ENCODE data around the gene TRPM3. TPM values are rescaled to one million over a fixed set of nuclear protein-coding genes. Genes with fewer than 3 reads are reported as not detected.

The TRPM3 gene
- polyA plus RNA-seq, 3 donors from 2014 or later = not detected

DNA sequence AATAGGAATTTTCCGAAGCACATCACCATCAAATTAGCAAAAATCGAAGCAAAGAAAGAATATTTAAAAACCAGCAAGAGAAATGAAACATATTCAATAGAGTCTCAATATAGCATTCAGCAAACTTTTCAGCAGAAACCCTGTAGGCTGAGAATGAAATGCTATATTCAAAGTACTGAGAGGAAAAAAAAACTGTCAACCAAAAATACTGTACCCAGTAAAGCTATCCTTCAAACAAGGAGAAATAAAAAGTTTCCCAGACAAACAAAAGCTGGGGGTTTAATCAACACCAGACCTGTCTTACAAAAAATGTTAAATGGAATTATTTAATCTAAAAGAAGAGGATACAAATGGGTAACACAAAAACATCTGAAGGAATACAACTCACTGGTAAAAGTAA is 116.0 kb downstream of the TRPM3 start:
- H3K4me1 Mint-ChIP-seq = no peaks in the 10 kb centered on the region
- no peaks in the 10 kb centered on the region for H3K27me3 Mint-ChIP-seq (ENCODE audit: low read depth in 3 of 3)
- DNase-seq = no peak
- no peaks in the 10 kb centered on the region for H3K36me3 Mint-ChIP-seq
- H3K4me3 Mint-ChIP-seq = no peak overlapping the region
- H3K27ac Mint-ChIP-seq = no peak overlapping the region
- peaks cover 2 to 33% (median 14%) of the 10 kb centered on the region in 6 donors for H3K9me3 Mint-ChIP-seq

DNA sequence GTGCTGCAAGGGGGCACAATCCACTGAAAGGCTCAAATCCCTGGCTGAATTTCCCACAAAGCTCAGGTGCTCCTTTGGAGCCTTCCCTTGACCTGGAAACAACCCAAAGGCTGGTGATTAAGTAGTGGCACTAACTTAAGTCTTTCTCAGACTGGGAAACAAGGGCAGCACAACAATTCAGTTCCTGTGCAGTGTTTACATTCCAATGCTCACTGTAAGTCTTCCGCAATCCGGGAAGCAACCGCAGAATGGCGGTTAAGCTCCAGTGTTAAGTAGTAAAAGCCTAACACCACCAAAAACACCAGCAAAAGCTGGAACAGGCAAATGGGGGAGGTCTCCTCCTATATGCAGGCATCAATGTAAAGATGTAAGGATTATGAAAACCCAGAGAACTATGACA is 117.2 kb downstream of the TRPM3 start:
- H3K27ac Mint-ChIP-seq = no peak overlapping the region
- H3K4me3 Mint-ChIP-seq = no peak overlapping the region
- H3K36me3 Mint-ChIP-seq = no peaks in the 10 kb centered on the region
- DNase-seq = no peak
- peaks cover 2 to 34% (median 14%) of the 10 kb centered on the region in 6 donors for H3K9me3 Mint-ChIP-seq
- H3K27me3 Mint-ChIP-seq (ENCODE audit: low read depth in 3 of 3) = no peaks in the 10 kb centered on the region
- H3K4me1 Mint-ChIP-seq = no peaks in the 10 kb centered on the region

DNA sequence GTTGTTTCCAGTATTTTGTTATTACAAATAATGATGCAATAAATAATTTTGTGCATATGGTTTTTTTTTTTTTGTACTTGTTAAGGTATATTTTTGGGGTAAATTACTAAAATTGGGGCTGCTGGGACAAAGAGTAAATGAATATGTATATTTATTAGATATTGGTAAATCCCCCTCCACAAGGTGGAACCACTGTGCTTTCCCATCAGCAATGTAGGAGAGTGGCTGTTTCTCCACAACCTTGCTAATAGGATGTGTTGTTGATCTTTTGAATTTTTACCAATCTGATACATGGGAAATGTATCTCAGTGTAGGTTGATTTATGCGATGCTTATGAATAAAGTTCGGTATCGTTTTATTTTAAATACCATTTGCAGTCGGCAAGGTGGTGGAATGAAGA is 118.1 kb downstream of the TRPM3 start:
- Mint-ChIP-seq H3K36me3 (no peaks in the 10 kb centered on the region), H3K27ac (no peak overlapping the region), H3K9me3 (peaks cover 2 to 37% (median 15%) of the 10 kb centered on the region in 6 donors), H3K4me3 (no peak overlapping the region), H3K4me1 (no peaks in the 10 kb centered on the region), H3K27me3 (ENCODE audit: low read depth in 3 of 3) (no peaks in the 10 kb centered on the region)
- DNase-seq = no peak

DNA sequence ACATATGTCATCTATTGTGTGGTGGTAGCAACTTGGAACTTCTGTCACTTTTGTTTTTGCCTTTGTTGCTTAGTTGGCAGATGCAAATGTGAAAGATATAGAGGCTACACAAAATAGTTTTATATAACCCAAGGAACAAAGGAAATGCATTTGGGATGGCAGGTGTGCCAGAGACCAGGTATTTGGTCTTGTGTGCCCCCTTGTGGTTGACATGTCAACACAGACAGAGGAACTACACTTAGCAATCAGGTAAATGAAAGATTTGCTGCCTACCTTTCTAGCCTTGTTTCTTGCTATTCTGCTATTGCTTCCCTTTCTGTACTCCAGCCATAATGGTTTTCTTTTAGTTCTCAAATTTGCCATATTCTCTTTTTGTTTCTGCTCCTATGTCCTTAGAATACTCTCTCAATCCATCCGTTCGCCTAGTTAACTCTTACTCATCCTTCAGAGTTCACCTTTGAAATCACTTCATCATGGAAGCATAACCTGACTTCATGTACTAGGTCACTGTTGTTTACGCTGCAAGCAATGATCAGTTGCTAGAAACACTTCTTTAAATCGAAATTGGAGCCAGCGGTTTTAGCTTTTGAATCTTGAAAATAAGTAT is 119.5 kb downstream of the TRPM3 start:
- peaks cover 2 to 37% (median 15%) of the 10 kb centered on the region in 6 donors for H3K9me3 Mint-ChIP-seq
- H3K36me3 Mint-ChIP-seq = no peaks in the 10 kb centered on the region
- H3K4me3 Mint-ChIP-seq = no peak overlapping the region
- H3K27ac Mint-ChIP-seq = no peak overlapping the region
- DNase-seq = no peak
- H3K27me3 Mint-ChIP-seq (ENCODE audit: low read depth in 3 of 3) = no peaks in the 10 kb centered on the region
- no peaks in the 10 kb centered on the region for H3K4me1 Mint-ChIP-seq

DNA sequence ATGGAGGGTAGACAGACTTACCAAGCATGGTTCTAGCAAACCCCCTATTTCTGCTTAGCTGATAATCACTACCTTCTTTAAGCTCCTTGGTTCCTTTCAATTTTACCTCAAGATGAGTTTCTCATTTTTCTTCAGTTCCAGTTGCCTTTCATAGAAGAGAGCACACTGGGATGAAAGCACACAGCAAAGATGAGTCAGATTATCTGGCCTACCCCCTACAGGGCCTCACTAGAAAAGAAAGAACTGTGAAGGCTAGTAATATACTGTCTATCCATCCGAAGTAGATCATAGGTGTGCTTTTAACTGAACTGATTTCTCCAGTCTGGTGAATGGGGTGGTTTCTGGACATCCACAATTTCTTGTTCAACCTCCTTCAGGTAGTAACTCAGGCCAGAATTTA is 122.5 kb downstream of the TRPM3 start:
- H3K4me1 Mint-ChIP-seq = no peaks in the 10 kb centered on the region

DNA sequence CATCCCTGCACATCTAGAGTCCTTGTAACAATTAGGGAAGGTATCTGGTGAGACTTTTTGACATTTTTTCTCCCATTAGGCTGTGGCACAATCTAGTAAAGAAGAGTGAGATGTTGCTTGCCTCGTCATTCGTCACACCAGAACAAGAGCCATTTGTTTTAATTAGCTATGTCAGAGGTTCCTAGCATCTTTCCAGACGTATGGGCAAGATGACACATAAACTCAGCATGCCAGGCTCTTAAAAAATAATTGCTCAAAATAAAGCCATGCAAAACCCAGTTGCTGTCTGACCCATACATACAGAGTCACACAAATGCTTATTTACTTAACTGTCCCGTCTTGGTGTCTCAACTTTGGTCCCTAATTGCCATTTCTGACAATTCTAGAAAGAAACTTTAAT is 125.9 kb downstream of the TRPM3 start:
- Mint-ChIP-seq H3K36me3 (no peaks in the 10 kb centered on the region), H3K27ac (no peak overlapping the region), H3K4me3 (no peak overlapping the region), H3K27me3 (ENCODE audit: low read depth in 3 of 3) (peaks cover 0 to 2% (median 0%) of the 10 kb centered on the region in 3 donors), H3K4me1 (no peaks in the 10 kb centered on the region), H3K9me3 (peaks cover 0 to 8% (median 3%) of the 10 kb centered on the region in 6 donors)
- DNase-seq = no peak

More for the DNA sequence above, 122.5 kb downstream of the TRPM3 start:
- H3K27ac Mint-ChIP-seq = no peak overlapping the region
- peaks cover 0 to 20% (median under 1%) of the 10 kb centered on the region in 6 donors for H3K9me3 Mint-ChIP-seq
- H3K4me3 Mint-ChIP-seq = no peak overlapping the region
- no peak for DNase-seq
- H3K36me3 Mint-ChIP-seq = no peaks in the 10 kb centered on the region
- H3K27me3 Mint-ChIP-seq (ENCODE audit: low read depth in 3 of 3) = no peaks in the 10 kb centered on the region

DNA sequence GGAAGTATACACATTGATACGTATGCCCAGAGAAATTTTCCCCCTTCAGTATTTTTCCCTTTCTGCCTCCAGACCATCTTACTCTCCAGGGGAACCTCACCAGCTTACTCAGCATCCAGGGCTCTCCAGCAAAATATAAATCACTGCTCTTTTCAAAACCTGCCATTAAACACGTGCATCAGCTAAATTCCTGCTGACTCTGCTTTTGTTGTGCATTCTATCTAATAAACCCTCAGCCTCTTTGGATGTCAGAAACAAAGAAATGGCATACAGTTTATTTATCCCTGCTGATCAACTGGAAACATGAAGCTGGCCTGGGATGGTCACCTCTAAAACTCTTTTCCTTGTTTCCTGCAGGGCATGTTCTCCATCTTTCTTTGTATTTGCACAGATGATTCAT is 126.8 kb downstream of the TRPM3 start:
- Mint-ChIP-seq H3K27ac (no peak overlapping the region), H3K9me3 (peaks cover 0 to 8% (median 3%) of the 10 kb centered on the region in 6 donors), H3K4me1 (no peaks in the 10 kb centered on the region), H3K27me3 (ENCODE audit: low read depth in 3 of 3) (peaks cover 0 to 2% (median 0%) of the 10 kb centered on the region in 3 donors), H3K36me3 (no peaks in the 10 kb centered on the region), H3K4me3 (no peak overlapping the region)
- no peak for DNase-seq

DNA sequence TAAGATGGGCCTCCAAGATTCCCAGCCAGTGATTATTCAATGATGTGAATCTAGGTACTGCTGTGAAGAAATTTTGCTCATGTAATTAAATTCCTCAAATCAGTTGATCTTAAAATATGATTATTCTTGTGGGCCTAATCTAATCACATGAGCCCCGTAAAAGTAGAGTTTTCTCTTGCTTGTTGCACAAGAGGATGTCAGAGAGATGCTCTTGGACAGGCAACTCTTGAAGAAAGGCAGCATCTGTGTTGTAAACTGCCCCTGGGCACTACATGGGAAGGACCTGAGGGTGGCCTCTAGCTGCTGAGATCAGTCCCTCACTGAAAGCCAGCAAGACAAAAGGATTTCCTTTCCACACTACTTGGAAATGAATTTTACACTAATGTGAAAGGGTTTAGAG is 132.9 kb downstream of the TRPM3 start:
- Mint-ChIP-seq H3K9me3 (peaks cover 0 to 7% (median 4%) of the 10 kb centered on the region in 6 donors), H3K27me3 (ENCODE audit: low read depth in 3 of 3) (peaks cover 0 to 2% (median 0%) of the 10 kb centered on the region in 3 donors), H3K36me3 (no peaks in the 10 kb centered on the region), H3K27ac (no peak overlapping the region), H3K4me3 (no peak overlapping the region), H3K4me1 (no peaks in the 10 kb centered on the region)
- no peak for DNase-seq

DNA sequence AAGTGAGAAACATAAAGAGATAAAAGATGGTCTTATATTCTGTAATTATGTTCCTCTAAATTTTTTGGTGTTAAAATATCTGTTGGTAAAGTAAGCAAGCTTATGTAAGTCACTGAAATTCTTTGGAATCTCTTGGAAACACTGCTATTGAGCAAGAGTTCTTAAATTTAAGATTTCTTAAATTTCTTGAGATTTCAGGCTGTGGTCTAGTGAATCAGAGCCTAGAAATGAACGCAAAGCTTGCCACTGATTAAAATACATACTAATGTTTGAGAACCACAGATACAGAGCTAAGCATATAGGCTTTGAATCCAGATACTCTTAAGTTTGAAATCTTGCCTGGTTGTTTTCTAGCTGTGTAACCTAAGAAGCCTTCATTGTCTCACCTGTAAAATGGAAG is 133.4 kb downstream of the TRPM3 start:
- Mint-ChIP-seq H3K9me3 (peaks cover 1 to 10% (median 5%) of the 10 kb centered on the region in 6 donors), H3K27ac (no peak overlapping the region), H3K27me3 (ENCODE audit: low read depth in 3 of 3) (peaks cover 0 to 2% (median 0%) of the 10 kb centered on the region in 3 donors), H3K36me3 (no peaks in the 10 kb centered on the region), H3K4me1 (no peaks in the 10 kb centered on the region), H3K4me3 (no peak overlapping the region)
- DNase-seq = no peak

DNA sequence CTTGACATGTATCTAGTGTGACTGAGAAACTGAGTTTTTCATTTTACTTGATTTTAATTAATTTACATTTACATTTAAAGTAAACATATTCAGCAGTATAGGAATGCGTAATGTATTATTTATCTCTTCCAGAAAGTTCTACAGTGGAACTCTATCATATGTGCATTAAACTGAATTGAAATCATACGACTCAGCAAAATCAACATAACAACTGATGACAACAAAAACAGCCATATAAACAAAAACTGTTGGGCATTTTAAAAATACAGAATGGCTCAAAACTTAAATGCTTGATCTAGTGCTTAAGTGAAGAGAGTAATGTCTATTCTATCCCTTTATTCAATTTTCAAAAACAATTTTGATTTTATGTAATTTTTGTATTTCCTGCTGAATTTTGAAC is 134.4 kb downstream of the TRPM3 start:
- peaks cover 1 to 10% (median 6%) of the 10 kb centered on the region in 6 donors for H3K9me3 Mint-ChIP-seq
- H3K36me3 Mint-ChIP-seq = no peaks in the 10 kb centered on the region
- peaks cover 0 to 2% (median 0%) of the 10 kb centered on the region in 3 donors for H3K27me3 Mint-ChIP-seq (ENCODE audit: low read depth in 3 of 3)
- H3K4me3 Mint-ChIP-seq = no peak overlapping the region
- no peaks in the 10 kb centered on the region for H3K4me1 Mint-ChIP-seq
- DNase-seq = no peak
- H3K27ac Mint-ChIP-seq = no peak overlapping the region

DNA sequence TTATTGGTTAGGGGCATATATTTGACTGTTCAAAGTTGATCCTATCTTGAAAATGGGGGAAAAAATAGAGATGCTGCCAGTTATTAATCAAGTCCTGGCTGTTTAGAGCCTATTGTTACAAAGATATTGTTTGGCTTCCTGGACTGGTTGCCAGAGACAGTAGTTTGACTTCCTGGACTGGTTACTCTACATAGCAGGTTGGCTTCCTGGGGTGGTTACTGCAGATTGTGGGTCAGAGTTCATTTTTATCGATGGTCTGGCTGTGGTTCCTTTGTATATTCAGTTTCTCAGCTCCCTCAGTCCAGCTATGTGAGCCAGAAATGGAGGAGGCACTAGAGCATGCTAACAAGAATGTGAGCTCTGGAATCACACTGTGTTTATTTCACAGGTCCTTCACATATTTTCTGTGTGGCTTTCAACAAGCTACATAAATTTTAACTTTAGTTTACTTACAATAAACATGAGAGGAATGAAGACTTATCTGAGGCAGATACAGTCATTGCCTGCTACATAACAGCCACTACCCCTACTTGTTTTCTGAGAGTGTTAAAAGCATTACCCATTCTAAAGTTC is 137.6 kb downstream of the TRPM3 start:
- Mint-ChIP-seq H3K4me1 (no peaks in the 10 kb centered on the region), H3K36me3 (no peaks in the 10 kb centered on the region), H3K27me3 (ENCODE audit: low read depth in 3 of 3) (no peaks in the 10 kb centered on the region), H3K9me3 (peaks cover 1 to 13% (median 6%) of the 10 kb centered on the region in 6 donors), H3K27ac (no peak overlapping the region), H3K4me3 (no peak overlapping the region)
- DNase-seq = no peak

DNA sequence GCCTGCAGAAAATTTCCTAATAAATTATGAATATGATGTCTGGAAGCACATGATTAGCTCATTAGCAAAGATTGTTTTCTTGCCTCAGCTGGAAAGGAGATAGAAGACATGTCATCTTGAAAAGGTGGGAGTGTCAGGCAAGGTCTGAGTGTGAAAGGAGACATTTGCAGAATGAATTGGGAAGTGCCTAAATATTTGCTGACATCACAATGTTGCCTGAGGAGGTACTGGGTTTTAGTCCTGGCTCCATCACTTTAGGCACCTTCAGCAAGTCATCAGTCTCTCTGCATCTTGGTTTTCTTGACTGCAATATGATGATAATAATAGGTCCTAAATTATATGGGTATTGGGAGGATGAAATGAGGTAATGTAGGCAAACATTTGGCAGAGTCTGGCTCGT is 140.1 kb downstream of the TRPM3 start:
- Mint-ChIP-seq H3K4me1 (no peaks in the 10 kb centered on the region), H3K27me3 (ENCODE audit: low read depth in 3 of 3) (peaks cover 0 to 3% (median 0%) of the 10 kb centered on the region in 3 donors), H3K36me3 (no peaks in the 10 kb centered on the region), H3K27ac (no peak overlapping the region), H3K9me3 (peaks cover 1 to 15% (median 6%) of the 10 kb centered on the region in 6 donors), H3K4me3 (no peak overlapping the region)
- DNase-seq = no peak

DNA sequence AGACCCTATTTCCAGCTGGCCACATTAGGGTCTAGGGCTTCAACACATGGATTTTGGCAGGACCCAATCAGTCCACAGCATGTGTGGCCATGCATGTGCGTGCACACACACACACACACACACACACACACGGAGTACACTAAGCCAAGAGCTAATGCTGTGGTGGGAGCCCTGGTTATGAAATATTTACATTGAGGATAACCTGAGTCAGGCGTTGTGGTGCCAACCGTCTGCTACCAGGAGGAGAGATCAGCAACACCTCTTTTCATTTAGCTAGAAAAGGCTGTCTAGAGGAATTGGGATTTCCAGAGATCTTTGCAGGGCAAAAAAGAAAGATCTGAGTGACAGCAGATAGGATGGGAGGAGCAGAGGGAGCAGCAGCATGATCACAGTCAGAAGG is 141.5 kb downstream of the TRPM3 start:
- H3K27me3 Mint-ChIP-seq (ENCODE audit: low read depth in 3 of 3) = peaks cover 0 to 3% (median 0%) of the 10 kb centered on the region in 3 donors
- no peak overlapping the region for H3K27ac Mint-ChIP-seq
- no peak for DNase-seq
- no peaks in the 10 kb centered on the region for H3K4me1 Mint-ChIP-seq
- no peak overlapping the region for H3K4me3 Mint-ChIP-seq
- peaks cover 1 to 12% (median 6%) of the 10 kb centered on the region in 6 donors for H3K9me3 Mint-ChIP-seq
- H3K36me3 Mint-ChIP-seq = no peaks in the 10 kb centered on the region

DNA sequence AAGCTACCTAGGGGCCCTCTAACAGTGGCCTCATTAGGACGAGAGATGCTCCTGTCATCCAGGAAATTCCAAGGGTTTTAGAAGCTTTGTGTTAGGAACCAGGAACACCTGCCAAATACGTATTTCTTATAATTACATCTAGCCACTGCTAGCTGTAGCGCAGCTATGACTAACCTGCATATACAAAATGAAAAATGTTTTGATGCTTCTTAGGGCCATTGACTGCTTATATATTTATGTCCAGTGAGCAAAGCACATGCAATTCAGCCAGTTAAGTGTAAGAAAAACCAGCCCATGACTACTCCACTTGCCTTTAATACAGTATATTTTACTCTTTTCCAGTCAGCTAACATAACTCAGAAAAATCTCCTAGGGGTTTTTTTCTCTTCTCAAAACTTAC is 143.3 kb downstream of the TRPM3 start:
- H3K36me3 Mint-ChIP-seq = no peaks in the 10 kb centered on the region

DNA sequence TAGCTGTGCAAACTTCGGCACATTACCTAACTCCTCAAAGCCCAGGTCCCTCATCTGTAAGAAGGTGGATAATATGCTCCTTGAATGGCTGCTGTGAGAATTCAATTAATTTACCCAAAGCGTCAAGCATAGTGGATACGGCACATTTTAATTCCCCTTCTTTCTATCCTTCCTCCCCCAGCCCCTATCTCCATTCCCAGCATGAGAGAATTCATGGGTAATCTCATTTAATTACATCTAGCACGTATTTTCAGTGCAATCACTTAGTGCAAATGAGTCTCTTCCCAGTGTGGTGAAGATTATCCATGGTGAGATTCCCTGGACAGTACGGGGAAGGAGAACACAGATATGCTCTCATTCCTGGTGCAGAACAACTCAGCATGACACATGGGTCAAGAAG is 145.6 kb downstream of the TRPM3 start:
- Mint-ChIP-seq H3K9me3 (peaks cover 0 to 2% (median 0%) of the 10 kb centered on the region in 6 donors), H3K27me3 (ENCODE audit: low read depth in 3 of 3) (peaks cover 0 to 3% (median 0%) of the 10 kb centered on the region in 3 donors), H3K4me3 (no peak overlapping the region), H3K27ac (no peak overlapping the region), H3K4me1 (no peaks in the 10 kb centered on the region), H3K36me3 (no peaks in the 10 kb centered on the region)
- no peak for DNase-seq

More for the DNA sequence above, 143.3 kb downstream of the TRPM3 start:
- Mint-ChIP-seq H3K4me3 (no peak overlapping the region), H3K27ac (no peak overlapping the region), H3K4me1 (no peaks in the 10 kb centered on the region), H3K27me3 (ENCODE audit: low read depth in 3 of 3) (peaks cover 0 to 3% (median 0%) of the 10 kb centered on the region in 3 donors), H3K9me3 (peaks cover 0 to 7% (median 3%) of the 10 kb centered on the region in 6 donors)
- DNase-seq = no peak

Data from immature natural killer cell (primary cell).